ENCODE measurements around the gene PI4KB. TPM values are rescaled to one million over a fixed set of nuclear protein-coding genes. Genes with fewer than 3 reads are reported as not detected.
A peak's percentile ranks its signal among the peaks of the same experiment; 100 is the strongest.
"Not testable (repeated sequence)": the region's sequence is repeated elsewhere in the genome, so short reads cannot be mapped to it uniquely, and the experiment has no call there.

The PI4KB gene
- total and polyA plus RNA-seq, 4 donors, result 14.2 to 27.1 (median 19.2) TPM

DNA sequence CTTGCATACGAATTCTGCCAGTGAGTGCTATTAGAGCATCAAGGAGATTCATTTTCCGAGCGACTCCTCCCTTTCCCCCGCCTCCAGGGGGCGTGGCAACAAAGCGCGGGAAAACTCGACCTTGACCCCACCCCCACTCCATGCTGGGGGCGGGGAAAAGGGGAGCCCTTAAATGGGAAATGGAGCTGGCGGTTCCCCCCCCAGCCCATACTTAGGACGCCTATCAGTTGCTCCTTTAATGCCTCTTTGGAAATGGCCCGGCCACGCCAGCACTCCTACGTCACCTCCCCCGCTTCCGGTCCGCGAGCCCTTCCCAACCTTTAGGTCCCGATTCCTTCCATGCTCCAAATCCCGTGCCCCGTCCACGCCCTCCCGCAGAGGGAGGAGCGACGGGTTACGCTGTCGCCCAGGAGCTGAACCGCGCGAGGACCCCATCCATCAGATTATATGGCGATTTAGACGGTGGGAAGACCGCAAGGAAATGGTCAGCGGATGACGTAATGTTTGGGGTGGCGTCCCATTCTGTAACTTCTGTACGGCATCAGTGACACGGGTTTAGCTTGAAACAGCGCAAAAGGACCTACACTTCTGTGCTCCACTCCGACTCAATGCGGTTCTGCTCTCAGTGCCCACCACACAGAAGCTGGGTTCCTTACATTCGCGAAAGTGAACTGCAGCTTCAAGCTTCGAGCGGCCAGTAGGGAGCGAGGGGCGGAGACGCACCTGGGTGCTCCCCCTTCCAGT lies 45.8 kb downstream of the PI4KB start (continued):
- TF ChIP-seq, protein P1, sequence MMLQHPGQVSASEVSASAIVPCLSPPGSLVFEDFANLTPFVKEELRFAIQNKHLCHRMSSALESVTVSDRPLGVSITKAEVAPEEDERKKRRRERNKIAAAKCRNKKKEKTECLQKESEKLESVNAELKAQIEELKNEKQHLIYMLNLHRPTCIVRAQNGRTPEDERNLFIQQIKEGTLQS (IDR thresholded peaks at IDR 0.05), result peak; percentile 63
- peak; percentile 74 to 92 for TF ChIP-seq GABPA (IDR thresholded peaks at IDR 0.05 in 1 of 2, conservative IDR thresholded peaks at IDR 0.05 in 1 of 2)
- TF ChIP-seq SP1 (IDR thresholded peaks at IDR 0.05), result peak; percentile 80
- no peak for TF ChIP-seq FOXA1 (IDR thresholded peaks at IDR 0.05)

DNA sequence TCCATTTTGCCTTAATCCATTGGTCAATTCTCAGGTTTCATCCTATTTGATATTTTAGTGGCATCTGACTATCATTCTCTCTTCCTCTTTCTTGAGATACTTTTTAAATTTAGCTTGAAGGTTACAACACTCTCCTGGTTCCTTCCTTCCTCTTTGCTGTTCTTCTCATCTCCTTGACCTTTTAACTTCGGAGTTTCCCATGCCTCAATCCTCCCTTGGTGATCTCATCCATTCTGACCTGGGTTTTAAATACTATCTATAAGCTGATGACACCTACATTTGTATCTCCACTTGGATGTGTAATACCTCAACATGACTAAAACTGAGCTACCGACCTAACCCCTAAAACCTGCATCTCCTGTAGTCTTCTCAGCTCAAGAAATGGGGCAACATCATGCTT lies 50.0 kb downstream of the PI4KB start:
- H3K27me3 ChIP-seq (ENCODE audit: control insufficient read depth in 4 of 4, insufficient read depth in 4 of 4, low read length in 3 of 4), result no peaks in the 10 kb centered on the region
- H3K4me3 ChIP-seq (ENCODE audit: low read depth in 1 of 3, low read length in 3 of 3), result no peak overlapping the region
- WGBS, result 74% methylated on average over 2 of the region's 2 CpGs
- H3K4me1 ChIP-seq (ENCODE audit: control insufficient read depth in 4 of 4, insufficient read depth in 4 of 4, low read length in 3 of 4), result peaks cover 0 to 8% (median 3%) of the 10 kb centered on the region in 4 donors
- no peak overlapping the region for H3K9ac ChIP-seq (ENCODE audit: low read depth in 1 of 2, low read length in 2 of 2)
- no peak for DNase-seq (ENCODE audit: low spot score)
- no peaks in the 10 kb centered on the region for H3K36me3 ChIP-seq (ENCODE audit: control insufficient read depth in 4 of 4, insufficient read depth in 3 of 4, low read depth in 1 of 4, low read length in 3 of 4)
- no peak overlapping the region for H3K27ac ChIP-seq (ENCODE audit: low read depth in 1 of 2, low read length in 2 of 2)
- no peak for TF ChIP-seq HNF4A (conservative IDR thresholded peaks at IDR 0.05)
- TF ChIP-seq, protein P2, sequence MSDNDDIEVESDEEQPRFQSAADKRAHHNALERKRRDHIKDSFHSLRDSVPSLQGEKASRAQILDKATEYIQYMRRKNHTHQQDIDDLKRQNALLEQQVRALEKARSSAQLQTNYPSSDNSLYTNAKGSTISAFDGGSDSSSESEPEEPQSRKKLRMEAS (IDR thresholded peaks at IDR 0.05), result no peak
- no peak for TF ChIP-seq GABPA (IDR thresholded peaks at IDR 0.05 in 1 of 2, conservative IDR thresholded peaks at IDR 0.05 in 1 of 2)
- TF ChIP-seq NR2F2 (IDR thresholded peaks at IDR 0.05), result no peak
- TF ChIP-seq, protein P3, sequence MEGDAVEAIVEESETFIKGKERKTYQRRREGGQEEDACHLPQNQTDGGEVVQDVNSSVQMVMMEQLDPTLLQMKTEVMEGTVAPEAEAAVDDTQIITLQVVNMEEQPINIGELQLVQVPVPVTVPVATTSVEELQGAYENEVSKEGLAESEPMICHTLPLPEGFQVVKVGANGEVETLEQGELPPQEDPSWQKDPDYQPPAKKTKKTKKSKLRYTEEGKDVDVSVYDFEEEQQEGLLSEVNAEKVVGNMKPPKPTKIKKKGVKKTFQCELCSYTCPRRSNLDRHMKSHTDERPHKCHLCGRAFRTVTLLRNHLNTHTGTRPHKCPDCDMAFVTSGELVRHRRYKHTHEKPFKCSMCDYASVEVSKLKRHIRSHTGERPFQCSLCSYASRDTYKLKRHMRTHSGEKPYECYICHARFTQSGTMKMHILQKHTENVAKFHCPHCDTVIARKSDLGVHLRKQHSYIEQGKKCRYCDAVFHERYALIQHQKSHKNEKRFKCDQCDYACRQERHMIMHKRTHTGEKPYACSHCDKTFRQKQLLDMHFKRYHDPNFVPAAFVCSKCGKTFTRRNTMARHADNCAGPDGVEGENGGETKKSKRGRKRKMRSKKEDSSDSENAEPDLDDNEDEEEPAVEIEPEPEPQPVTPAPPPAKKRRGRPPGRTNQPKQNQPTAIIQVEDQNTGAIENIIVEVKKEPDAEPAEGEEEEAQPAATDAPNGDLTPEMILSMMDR (IDR thresholded peaks at IDR 0.05; ENCODE audit: low read depth, low read length, missing input control), result no peak
- TF ChIP-seq HNF4G (IDR thresholded peaks at IDR 0.05), result no peak
- TF ChIP-seq RAD21 (IDR thresholded peaks at IDR 0.05), result no peak
- TF ChIP-seq, protein P1 (IDR thresholded peaks at IDR 0.05), result no peak
- H3K9me3 ChIP-seq (ENCODE audit: control insufficient read depth in 4 of 4, low read length in 3 of 4), result no peaks in the 10 kb centered on the region

DNA sequence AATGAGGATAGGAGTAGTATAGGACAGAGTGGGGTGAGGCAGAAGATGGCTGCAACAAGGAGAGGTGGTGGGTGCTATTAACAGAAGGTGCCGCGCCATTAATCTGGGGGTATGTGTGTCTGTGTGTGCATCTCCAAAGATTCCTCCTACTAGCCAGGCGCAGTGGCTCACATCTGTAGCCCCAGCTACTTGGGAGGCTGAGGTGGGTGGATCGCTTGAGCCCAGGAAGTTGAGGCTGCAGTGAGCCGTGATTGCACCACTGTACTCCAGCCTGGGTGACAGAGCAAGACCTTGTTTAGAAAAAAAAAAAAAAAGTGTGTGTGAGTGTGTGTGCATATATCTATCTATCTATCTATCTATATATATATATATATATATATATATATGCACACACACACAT lies 51.9 kb downstream of the PI4KB start:
- H3K27me3 ChIP-seq (ENCODE audit: control insufficient read depth in 4 of 4, insufficient read depth in 4 of 4, low read length in 3 of 4); H3K27ac ChIP-seq (ENCODE audit: low read depth in 1 of 2, low read length in 2 of 2); H3K9ac ChIP-seq (ENCODE audit: low read depth in 1 of 2, low read length in 2 of 2); H3K4me1 ChIP-seq (ENCODE audit: control insufficient read depth in 4 of 4, insufficient read depth in 4 of 4, low read length in 3 of 4); H3K9me3 ChIP-seq (ENCODE audit: control insufficient read depth in 4 of 4, low read length in 3 of 4); H3K36me3 ChIP-seq (ENCODE audit: control insufficient read depth in 4 of 4, insufficient read depth in 3 of 4, low read depth in 1 of 4, low read length in 3 of 4); H3K4me3 ChIP-seq (ENCODE audit: low read depth in 1 of 3, low read length in 3 of 3); DNase-seq (ENCODE audit: low spot score): not testable (repeated sequence)
- 89% methylated on average over 5 of the region's 5 CpGs for WGBS

DNA sequence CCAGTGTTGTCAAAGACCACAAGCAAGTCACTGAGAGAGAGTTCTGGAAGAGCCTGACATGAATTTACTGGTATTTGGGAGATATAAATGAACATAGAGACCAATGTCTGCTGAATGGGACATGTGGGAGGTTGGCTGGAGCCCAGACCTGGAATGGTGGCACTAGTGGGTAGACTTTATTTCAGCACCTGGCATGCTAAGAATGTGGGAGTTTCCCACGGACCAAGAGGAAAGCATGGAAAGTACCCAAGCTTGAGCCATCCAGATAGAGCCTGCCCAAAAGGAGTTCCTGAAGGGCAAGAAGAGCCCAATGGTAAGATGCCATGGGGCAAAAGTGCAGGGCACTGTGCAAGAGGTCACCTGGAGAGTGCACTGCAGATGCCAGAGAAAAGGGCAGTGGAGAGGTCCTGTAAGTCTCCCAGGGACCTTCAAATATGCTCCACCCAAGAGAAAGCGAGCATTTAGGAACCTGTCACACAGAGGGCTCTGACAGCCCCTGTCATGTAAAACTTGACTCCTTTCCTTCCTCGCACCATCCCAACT lies 53.2 kb downstream of the PI4KB start:
- no peaks in the 10 kb centered on the region for H3K9me3 ChIP-seq (ENCODE audit: control insufficient read depth in 4 of 4, low read length in 3 of 4)
- no peak overlapping the region for H3K27ac ChIP-seq (ENCODE audit: low read depth in 1 of 2, low read length in 2 of 2)
- no peaks in the 10 kb centered on the region for H3K27me3 ChIP-seq (ENCODE audit: control insufficient read depth in 4 of 4, insufficient read depth in 4 of 4, low read length in 3 of 4)
- 80% methylated on average over 3 of the region's 3 CpGs for WGBS
- no peak for DNase-seq (ENCODE audit: low spot score)
- H3K4me1 ChIP-seq (ENCODE audit: control insufficient read depth in 4 of 4, insufficient read depth in 4 of 4, low read length in 3 of 4), result peaks cover 0 to 5% (median 0%) of the 10 kb centered on the region in 4 donors
- H3K9ac ChIP-seq (ENCODE audit: low read depth in 1 of 2, low read length in 2 of 2), result no peak overlapping the region
- H3K4me3 ChIP-seq (ENCODE audit: low read depth in 1 of 3, low read length in 3 of 3), result no peak overlapping the region
- peaks cover 0 to 6% (median 2%) of the 10 kb centered on the region in 4 donors for H3K36me3 ChIP-seq (ENCODE audit: control insufficient read depth in 4 of 4, insufficient read depth in 3 of 4, low read depth in 1 of 4, low read length in 3 of 4)
- TF ChIP-seq TAF1 (conservative IDR thresholded peaks at IDR 0.05) (no peak), EGR1 (IDR thresholded peaks at IDR 0.05; ENCODE audit: low read depth in 2 of 2) (no peak), HNF4A (conservative IDR thresholded peaks at IDR 0.05) (no peak), GABPA (IDR thresholded peaks at IDR 0.05 in 1 of 2, conservative IDR thresholded peaks at IDR 0.05 in 1 of 2) (no peak), HNF4G (IDR thresholded peaks at IDR 0.05) (no peak), RAD21 (IDR thresholded peaks at IDR 0.05) (no peak)
- TF ChIP-seq, protein P3 (IDR thresholded peaks at IDR 0.05; ENCODE audit: low read depth, low read length, missing input control), result no peak
- TF ChIP-seq, protein P4, sequence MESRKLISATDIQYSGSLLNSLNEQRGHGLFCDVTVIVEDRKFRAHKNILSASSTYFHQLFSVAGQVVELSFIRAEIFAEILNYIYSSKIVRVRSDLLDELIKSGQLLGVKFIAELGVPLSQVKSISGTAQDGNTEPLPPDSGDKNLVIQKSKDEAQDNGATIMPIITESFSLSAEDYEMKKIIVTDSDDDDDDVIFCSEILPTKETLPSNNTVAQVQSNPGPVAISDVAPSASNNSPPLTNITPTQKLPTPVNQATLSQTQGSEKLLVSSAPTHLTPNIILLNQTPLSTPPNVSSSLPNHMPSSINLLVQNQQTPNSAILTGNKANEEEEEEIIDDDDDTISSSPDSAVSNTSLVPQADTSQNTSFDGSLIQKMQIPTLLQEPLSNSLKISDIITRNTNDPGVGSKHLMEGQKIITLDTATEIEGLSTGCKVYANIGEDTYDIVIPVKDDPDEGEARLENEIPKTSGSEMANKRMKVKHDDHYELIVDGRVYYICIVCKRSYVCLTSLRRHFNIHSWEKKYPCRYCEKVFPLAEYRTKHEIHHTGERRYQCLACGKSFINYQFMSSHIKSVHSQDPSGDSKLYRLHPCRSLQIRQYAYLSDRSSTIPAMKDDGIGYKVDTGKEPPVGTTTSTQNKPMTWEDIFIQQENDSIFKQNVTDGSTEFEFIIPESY (IDR thresholded peaks at IDR 0.05), result no peak
- TF ChIP-seq, protein P2 (IDR thresholded peaks at IDR 0.05), result no peak
